Esophagus squamous epithelium (tissue), 5 donors: ENCODE data around the gene IPO11. TPM values are rescaled to one million over a fixed set of nuclear protein-coding genes. Genes with fewer than 3 reads are reported as not detected.
"Not testable (repeated sequence)": the region's sequence is repeated elsewhere in the genome, so short reads cannot be mapped to it uniquely, and the experiment has no call there.

Experiments used
- DNase-seq: peaks from one replicate; lab custom pipeline; 2025; lab: John Stamatoyannopoulos, UW
- H3K27ac ChIP-seq, 4 donors: fragments of 200-600 bp; sonication (generic); one replicate each; pipeline ENCODE4 v1.5.1; 2016 to 2019; ENCODE audit warnings: mild to moderate bottlenecking in 1 of 4
- H3K27me3 ChIP-seq, 4 donors: fragments of 200-600 bp; sonication (generic); 1 replicate in 3 of 4; 2 replicates in 1 of 4; pipeline versions ENCODE4 v1.5.1 to v1.6.0; 2017 to 2021; ENCODE audit warnings: antibody characterized with exemption in 1 of 4
- H3K36me3 ChIP-seq, 3 donors: fragments of 200-600 bp; sonication (generic); one replicate each; pipeline ENCODE4 v1.5.1; 2016 to 2019
- H3K4me1 ChIP-seq, 3 donors: fragments of 200-600 bp; sonication (generic); one replicate each; pipeline ENCODE4 v1.5.1; 2017 to 2019
- H3K4me3 ChIP-seq, 4 donors: fragments of 200-600 bp; sonication (generic); 1 replicate in 3 of 4; 2 replicates in 1 of 4; pipeline ENCODE4 v1.5.1; 2016 to 2019; ENCODE audit warnings: mild to moderate bottlenecking in 2 of 4, moderate library complexity in 1 of 4
- H3K9me3 ChIP-seq, 3 donors: fragments of 200-600 bp; sonication (generic); one replicate each; pipeline ENCODE4 v1.5.1; 2016 to 2019
- CTCF ChIP-seq, 6 experiments: fragments of 450-650 bp in 4 of 6; fragments of 200-600 bp in 2 of 6; sonication (generic) in 2 of 6; IDR thresholded peaks; one replicate each; pipeline ENCODE4 v1.5.1; 2016 to 2019; ENCODE audit warnings: antibody characterized with exemption in 6 of 6, mild to moderate bottlenecking in 4 of 6, moderate library complexity in 4 of 6
- POLR2A ChIP-seq, 4 donors: fragments of 450-650 bp; IDR thresholded peaks; one replicate each; pipeline ENCODE4 v1.6.1; 2017; ENCODE audit warnings: antibody characterized with exemption in 4 of 4, mild to moderate bottlenecking in 4 of 4, moderate library complexity in 3 of 4
- WGBS, 2 donors: methylation state at CpG; one replicate each; pipeline ENCODE4 v1.1.5; 2018; 5-methylcytosine and 5-hydroxymethylcytosine counted together
- intact Hi-C: fragments of 100-400 bp; cut with DNase I; formaldehyde crosslinking; loops from one replicate; pipeline ENCODE4 v1.15.0; 2022
- total RNA-seq, 4 donors: library from RNA; depleted of rRNA; stranded (reverse); fragments of >200 nt; gene quantifications; one replicate each; pipeline ENCODE4 v1.1.0, GENCODE V29; 2016
- donor health status: DM: yes; HTN: yes; CAD: no.

IPO11 gene
- total RNA-seq, 4 donors from 2014 or later: 8.8 to 29.0 (median 20.3) TPM

DNA sequence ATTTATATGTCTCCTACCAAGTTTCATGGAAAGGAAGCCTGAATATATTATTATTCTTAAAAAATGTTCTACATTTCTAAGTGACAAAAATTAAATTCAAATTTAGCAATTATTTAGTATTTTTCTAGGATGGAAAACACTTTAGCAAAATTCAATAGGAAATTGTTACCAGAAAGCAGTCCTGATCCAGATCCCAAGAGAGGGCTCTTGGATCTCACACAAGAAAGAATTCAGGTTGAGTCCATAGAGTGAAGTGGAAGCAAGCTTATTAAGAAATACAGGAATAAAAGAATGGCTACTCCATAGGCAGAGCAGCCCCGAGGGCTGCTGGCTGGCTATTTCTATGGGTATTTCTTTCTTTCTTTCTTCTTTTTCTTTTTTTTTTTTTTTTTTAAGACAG is 210.7 kb downstream of the IPO11 start:
- TF ChIP-seq CTCF (IDR thresholded peaks at IDR 0.05) (no peak), POLR2A (IDR thresholded peaks at IDR 0.05) (no peak)
- DNase-seq: no peak
- Histone ChIP-seq H3K27ac (no peak overlapping the region), H3K27me3 (no peaks in the 10 kb centered on the region), H3K4me3 (no peak overlapping the region), H3K36me3 (peaks cover 0 to 29% (median 0%) of the 10 kb centered on the region in 3 donors), H3K4me1 (no peaks in the 10 kb centered on the region), H3K9me3 (no peaks in the 10 kb centered on the region)
- intact Hi-C loops: no loop called here
- 68 to 94% methylated on average over 1 of the region's 1 CpG for WGBS, 2 donors

GRCh38 chr5:62624436-62624835 is 211.9 kb downstream of the IPO11 start:
- 91 to 95% methylated on average over 3 to 4 of the region's 7 CpGs for WGBS, 2 donors

DNA sequence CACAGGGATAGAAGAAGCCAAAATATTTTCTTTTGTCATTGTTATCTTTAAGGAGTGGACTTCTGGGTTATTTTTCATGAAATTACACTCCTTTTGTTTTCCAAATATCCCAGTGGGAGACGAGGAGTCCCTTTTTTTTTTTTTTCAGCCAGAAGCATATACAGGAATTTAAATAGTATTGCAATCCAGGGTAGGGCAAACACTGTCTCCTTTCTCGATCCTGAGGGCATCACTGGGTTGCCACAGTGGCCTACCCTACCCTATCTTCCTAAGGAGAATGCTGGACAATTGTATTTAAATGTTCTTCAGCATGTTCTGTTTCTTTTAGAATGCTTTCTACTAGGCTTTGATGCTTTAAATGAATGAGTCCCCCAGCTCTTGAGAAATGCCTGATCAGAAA is 214.0 kb downstream of the IPO11 start:
- no peaks in the 10 kb centered on the region for H3K9me3 ChIP-seq
- H3K27ac ChIP-seq: no peak overlapping the region
- no peak overlapping the region for H3K4me3 ChIP-seq
- WGBS, 2 donors: 75 to 79% methylated on average over 2 of the region's 2 CpGs
- no peak for TF ChIP-seq POLR2A (IDR thresholded peaks at IDR 0.05)
- no peak for TF ChIP-seq CTCF (IDR thresholded peaks at IDR 0.05)
- no peaks in the 10 kb centered on the region for H3K4me1 ChIP-seq
- peaks cover 0 to 53% (median 0%) of the 10 kb centered on the region in 3 donors for H3K36me3 ChIP-seq
- intact Hi-C loops: no loop called here
- no peak for DNase-seq
- H3K27me3 ChIP-seq: no peaks in the 10 kb centered on the region

More at GRCh38 chr5:62624436-62624835, 211.9 kb downstream of the IPO11 start:
- H3K36me3 ChIP-seq: peaks cover 0 to 40% (median 0%) of the 10 kb centered on the region in 3 donors
- DNase-seq, H3K27ac ChIP-seq, H3K27me3 ChIP-seq, H3K9me3 ChIP-seq, intact Hi-C loops, H3K4me1 ChIP-seq, H3K4me3 ChIP-seq: not testable (repeated sequence)

GRCh38 chr5:62627121-62627520 is 214.6 kb downstream of the IPO11 start:
- H3K36me3 ChIP-seq: peaks cover 0 to 53% (median 0%) of the 10 kb centered on the region in 3 donors
- DNase-seq: no peak
- intact Hi-C loops: no loop called here
- H3K27ac ChIP-seq: no peak overlapping the region
- no peaks in the 10 kb centered on the region for H3K27me3 ChIP-seq
- H3K9me3 ChIP-seq: no peaks in the 10 kb centered on the region
- WGBS, 2 donors: 77 to 79% methylated on average over 3 of the region's 3 CpGs
- H3K4me1 ChIP-seq: no peaks in the 10 kb centered on the region
- TF ChIP-seq POLR2A (IDR thresholded peaks at IDR 0.05) (no peak), CTCF (IDR thresholded peaks at IDR 0.05) (no peak)
- no peak overlapping the region for H3K4me3 ChIP-seq

GRCh38 chr5:62627901-62628300 is 215.3 kb downstream of the IPO11 start:
- 78 to 84% methylated on average over 5 of the region's 5 CpGs for WGBS, 2 donors
- Histone ChIP-seq H3K4me1 (no peaks in the 10 kb centered on the region), H3K4me3 (no peak overlapping the region), H3K27ac (no peak overlapping the region), H3K9me3 (no peaks in the 10 kb centered on the region), H3K27me3 (no peaks in the 10 kb centered on the region), H3K36me3 (peaks cover 0 to 53% (median 0%) of the 10 kb centered on the region in 3 donors)
- intact Hi-C loops: no loop called here
- no peak for TF ChIP-seq CTCF (IDR thresholded peaks at IDR 0.05)
- no peak for TF ChIP-seq POLR2A (IDR thresholded peaks at IDR 0.05)
- no peak for DNase-seq
